SK-N-SH (cell line): Measurements from ENCODE around the gene UCKL1. TPM values are rescaled to one million over a fixed set of nuclear protein-coding genes. Genes with fewer than 3 reads are reported as not detected.
A peak's percentile ranks its signal among the peaks of the same experiment; 100 is the strongest.

Experiments used
- CTCF ChIA-PET: fragments of 300-600, 350-600 bp; formaldehyde crosslinking; extraction: SDS; loops from one replicate; lab custom pipeline; 2021; lab: Yijun Ruan, JAX
- POLR2A ChIA-PET: fragments of 350-600 bp; sonication (Branson Sonifier 250); formaldehyde crosslinking; extraction: SDS; loops from one replicate; lab custom pipeline; 2020; ENCODE audit warnings: antibody characterized with exemption, inconsistent platforms; lab: Yijun Ruan, JAX
- DNase-seq: peaks from one replicate; pipeline ENCODE4 v3.0.0; 2012
- H2AFZ ChIP-seq: fragments of 200-600 bp; sonication (generic); 2 replicates; pipeline ENCODE4 v1.8.1; 2016; ENCODE audit warnings: antibody characterized with exemption, mild to moderate bottlenecking, low read depth
- H3F3A ChIP-seq: fragments of 200-600 bp; sonication (generic); replicated peaks from 2 replicates; pipeline ENCODE3; 2016; ENCODE audit warnings: antibody characterized with exemption, mild to moderate bottlenecking; ENCODE audit not compliant: insufficient read depth
- H3K27ac ChIP-seq, 2 experiments: fragments of 200-500 bp in 1 of 2; fragments of 200-600 bp in 1 of 2; sonication (Bioruptor generic) in 1 of 2; sonication (generic), shearing (Covaris generic) in 1 of 2; 2 replicates each; pipeline versions ENCODE4 v1.5.1 to v1.6.1; 2014 to 2016; ENCODE audit warnings: low read depth in 2 of 2, inconsistent platforms in 1 of 2, low read length in 1 of 2, mild to moderate bottlenecking in 1 of 2, mixed read lengths in 1 of 2
- H3K27me3 ChIP-seq: fragments of 200-600 bp; sonication (generic), shearing (Covaris generic); 2 replicates; pipeline ENCODE4 v1.6.1; 2016; ENCODE audit warnings: mixed run types; ENCODE audit not compliant: insufficient read depth
- H3K36me3 ChIP-seq, 2 experiments: fragments of 200-500 bp in 1 of 2; fragments of 200-600 bp in 1 of 2; sonication (Bioruptor generic) in 1 of 2; sonication (generic) in 1 of 2; replicated peaks in 1 of 2; 2 replicates each; pipeline versions ENCODE3 to v1.5.1; 2014 to 2016; ENCODE audit warnings: low read length in 1 of 2, mild to moderate bottlenecking in 1 of 2; ENCODE audit not compliant: insufficient read depth in 2 of 2, control insufficient read depth in 1 of 2
- H3K4me1 ChIP-seq, 2 experiments: fragments of 200-500 bp in 1 of 2; fragments of 200-600 bp in 1 of 2; sonication (Bioruptor generic) in 1 of 2; sonication (generic), shearing (Covaris generic) in 1 of 2; 2 replicates each; pipeline versions ENCODE4 v1.5.1 to v1.6.1; 2014 to 2016; ENCODE audit warnings: low read depth in 1 of 2, low read length in 1 of 2, mixed run types in 1 of 2; ENCODE audit not compliant: insufficient read depth in 2 of 2, control insufficient read depth in 1 of 2
- H3K4me2 ChIP-seq: fragments of 200-600 bp; sonication (generic), shearing (Covaris generic); 2 replicates; pipeline ENCODE4 v1.6.1; 2017; ENCODE audit warnings: mixed run types
- H3K4me3 ChIP-seq, 2 experiments: fragments of 200-500 bp in 1 of 2; fragments of 200-600 bp in 1 of 2; sonication (Bioruptor generic) in 1 of 2; sonication (generic), shearing (Covaris generic) in 1 of 2; 2 replicates each; pipeline versions ENCODE4 v1.5.1 to v1.8.1; 2014 to 2016; ENCODE audit warnings: low read depth in 2 of 2, inconsistent platforms in 1 of 2, low read length in 1 of 2, mild to moderate bottlenecking in 1 of 2, mixed read lengths in 1 of 2, moderate library complexity in 1 of 2
- H3K79me2 ChIP-seq: fragments of 200-600 bp; sonication (generic); 2 replicates; pipeline ENCODE4 v1.8.1; 2017; ENCODE audit warnings: mild to moderate bottlenecking; ENCODE audit not compliant: insufficient read depth
- H3K9ac ChIP-seq: fragments of 200-600 bp; sonication (generic); 2 replicates; pipeline ENCODE4 v1.6.1; 2017; ENCODE audit warnings: mixed run types
- H3K9me2 ChIP-seq: fragments of 200-600 bp; sonication (generic); 2 replicates; pipeline ENCODE4 v1.6.1; 2017; ENCODE audit warnings: mixed run types
- H3K9me3 ChIP-seq: fragments of 200-600 bp; sonication (generic); 2 replicates; pipeline ENCODE4 v1.6.1; 2017; ENCODE audit warnings: mixed run types, mild to moderate bottlenecking, moderate library complexity
- H4K20me1 ChIP-seq: fragments of 200-600 bp; sonication (generic); 2 replicates; pipeline ENCODE4 v1.6.1; 2017; ENCODE audit warnings: mild to moderate bottlenecking, mixed run types; ENCODE audit not compliant: insufficient read depth
- CHD2 ChIP-seq: fragments of 150-350 bp; IDR thresholded peaks from 2 replicates; pipeline ENCODE4 v1.6.1; 2018; ENCODE audit warnings: low read length; ENCODE audit not compliant: partially characterized antibody
- FOXJ3 ChIP-seq: sonication (generic); formaldehyde crosslinking; IDR thresholded peaks from 2 replicates; pipeline ENCODE4 v1.5.1; 2020; ENCODE audit warnings: mild to moderate bottlenecking, missing genetic modification reagents
- GABPA ChIP-seq: IDR thresholded peaks from 2 replicates; pipeline ENCODE4 v1.4.0; 2012; ENCODE audit warnings: low read depth, mild to moderate bottlenecking
- IRF3 ChIP-seq: fragments of 150-350 bp; IDR thresholded peaks from 2 replicates; pipeline ENCODE4 v1.6.1; 2016; ENCODE audit warnings: mild to moderate bottlenecking, low read depth, low read length
- MAX ChIP-seq: IDR thresholded peaks from 2 replicates; pipeline ENCODE4 v1.4.0; 2012; ENCODE audit warnings: low read depth
- MXI1 ChIP-seq: IDR thresholded peaks from 2 replicates; pipeline ENCODE4 v1.6.1; 2012; ENCODE audit warnings: mild to moderate bottlenecking, low read depth, low read length, improper control_type of control experiment
- NFIC ChIP-seq: IDR thresholded peaks from 2 replicates; pipeline ENCODE4 v1.4.0; 2012; ENCODE audit warnings: borderline replicate concordance
- PBX3 ChIP-seq: IDR thresholded peaks from 2 replicates; pipeline ENCODE4; 2012
- REST ChIP-seq: IDR thresholded peaks from 2 replicates; pipeline ENCODE4 v1.6.1; 2012; ENCODE audit warnings: mild to moderate bottlenecking, low read depth, low read length, moderate library complexity
- SMC3 ChIP-seq: IDR thresholded peaks from 2 replicates; pipeline ENCODE4 v1.6.1; 2012; ENCODE audit warnings: low read depth, low read length, improper control_type of control experiment
- TAF1 ChIP-seq: IDR thresholded peaks from 2 replicates; pipeline ENCODE4 v1.6.1; 2012; ENCODE audit warnings: low read depth, mild to moderate bottlenecking, low read length, moderate library complexity, borderline replicate concordance
- TEAD4 ChIP-seq: IDR thresholded peaks from 2 replicates; pipeline ENCODE4 v1.4.0; 2012; ENCODE audit warnings: mild to moderate bottlenecking, borderline replicate concordance; ENCODE audit not compliant: insufficient read depth
- USF2 ChIP-seq: fragments of 150-350 bp; IDR thresholded peaks from 2 replicates; pipeline ENCODE4 v1.6.1; 2017; ENCODE audit warnings: antibody characterized with exemption, low read length, low read depth, borderline replicate concordance
- YY1 ChIP-seq: IDR thresholded peaks from 2 replicates; pipeline ENCODE4 v1.4.0; 2012; ENCODE audit warnings: low read depth, mild to moderate bottlenecking
- ZBTB33 ChIP-seq: IDR thresholded peaks from 2 replicates; pipeline ENCODE4 v1.4.0; 2012; ENCODE audit warnings: low read depth, borderline replicate concordance
- WGBS: methylation state at CpG from one replicate; pipeline ENCODE4 v1.1.6; 2017; ENCODE audit warnings: low lambda C conversion rate; 5-methylcytosine and 5-hydroxymethylcytosine counted together
- polyA plus RNA-seq, 3 experiments: library from polyadenylated mRNA; depleted of rRNA; stranded (reverse); fragments of >200 nt; gene quantifications; 2 replicates each; pipeline ENCODE4 v1.2.3, GENCODE V29; 2012

Gene UCKL1
- polyA plus RNA-seq, 1 of the 3 experiments (the other 2 are of a cell fraction) = 71.6 TPM

- Histone ChIP-seq H2AFZ (peak within 1 kb of the TSS; percentile 75), H3K4me1 (peaks cover 12 to 24% of the 10 kb centered on the region in 2 experiments), H3K27ac (peak within 1 kb of the TSS; percentile 84 to 89; a peak in 3 of 4 replicates), H3K36me3 (peaks cover 10 to 12% of the 10 kb centered on the region in 2 experiments), H3K9me2 (no peaks in the 10 kb centered on the region), H3K4me2 (peak within 1 kb of the TSS; percentile 90), H3K4me3 (peak within 1 kb of the TSS; percentile 65 to 77), H3K79me2 (peaks cover 33% of the 10 kb centered on the region), H3K27me3 (no peaks in the 10 kb centered on the region), H3K9me3 (no peaks in the 10 kb centered on the region), H3K9ac (no peak within 1 kb of the TSS), H3F3A (peaks cover 11% of the 10 kb centered on the region), H4K20me1 (no peaks in the 10 kb centered on the region)
- WGBS = 16% methylated on average over 20 of the region's 52 CpGs
- ChIA-PET CTCF (interaction anchor here (0.7 to 3.9 kb wide), 39 partner anchors 9 to 452 kb away, joined by 3 to 41 read pairs (median 4); partner anchors contain the start of genes ARFRP1, C20orf204, GMEB2 and NPBWR2), POLR2A (interaction anchor here (0.6 to 3.4 kb wide), 8 partner anchors 23 to 353 kb away, joined by 3 to 18 read pairs (median 4); partner anchors contain the start of genes ARFRP1, GMEB2, TCEA2 and TNFRSF6B)
- DNase-seq = peak; percentile 85
- TF ChIP-seq SMC3 (no peak), MAX (0 out of 2 replicates have a peak, but pooled peaks have one; percentile 34), MXI1 (peak; percentile 62; the same call in 1 of the 2 replicates), NFIC (peak; percentile 75), TAF1 (0 out of 2 replicates have a peak, but pooled peaks have one; percentile 30)
Observed at GRCh38 chr20:63979557-63980316, 23.5 kb upstream of the UCKL1 start, which contains the start of gene SAMD10. Gene SAMD10, minus strand, starts transcription at chr20:63979642. Its CDS starts 175 bp downstream, at chr20:63979467.

GRCh38 chr20:63979229-63979556, 23.0 kb upstream of the UCKL1 start:
- peaks cover 11% of the 10 kb centered on the region for H3F3A ChIP-seq
- peaks cover 5 to 7% of the 10 kb centered on the region in 2 experiments for H3K36me3 ChIP-seq
- no peaks in the 10 kb centered on the region for H4K20me1 ChIP-seq
- DNase-seq = no peak
- CTCF ChIA-PET = interaction anchor here (0.8 to 3.9 kb wide), 15 partner anchors 10 to 441 kb away, joined by 3 to 41 read pairs (median 5); partner anchors contain the start of genes PTK6 and UCKL1
- H3K9me2 ChIP-seq = no peaks in the 10 kb centered on the region
- POLR2A ChIA-PET = interaction anchor here (0.6 to 1.6 kb wide), 4 partner anchors 22 to 352 kb away, joined by 3 to 4 read pairs (median 4); partner anchors contain the start of genes ARFRP1, GMEB2, TNFRSF6B and UCKL1
- H3K27ac ChIP-seq = peak overlapping the region in 1 of 2 experiments; percentile 84; a peak in 2 of 4 replicates
- no peak overlapping the region for H3K9ac ChIP-seq
- H3K79me2 ChIP-seq = peaks cover 28% of the 10 kb centered on the region
- H3K4me1 ChIP-seq = peaks cover 12 to 25% of the 10 kb centered on the region in 2 experiments
- H3K4me2 ChIP-seq = peak overlapping the region; percentile 89
- H3K4me3 ChIP-seq = peak overlapping the region; percentile 65 to 77
- H3K9me3 ChIP-seq = no peaks in the 10 kb centered on the region
- no peaks in the 10 kb centered on the region for H3K27me3 ChIP-seq
- H2AFZ ChIP-seq = peak overlapping the region; percentile 74; the same call in 1 of the 2 replicates
- 23% methylated on average over 5 of the region's 47 CpGs for WGBS
- no peak for TF ChIP-seq PBX3
- no peak for TF ChIP-seq USF2
- no peak for TF ChIP-seq YY1
- TF ChIP-seq GABPA = no peak
- TF ChIP-seq TEAD4 = no peak
- no peak for TF ChIP-seq REST
- no peak for TF ChIP-seq FOXJ3 (CRISPR knock-in tag)
- no peak for TF ChIP-seq CHD2
- TF ChIP-seq IRF3 = no peak
- TF ChIP-seq ZBTB33 = no peak
